ENCODE data around the gene EIF4G1. TPM values are rescaled to one million over a fixed set of nuclear protein-coding genes. Genes with fewer than 3 reads are reported as not detected.

EIF4G1 gene
- total RNA-seq, 4 donors from 2014 or later, result 474 to 863 (median 735) TPM

GRCh38 chr3:184372911-184373310, 58.5 kb downstream of the EIF4G1 start:
- TF ChIP-seq POLR2A (IDR thresholded peaks at IDR 0.05), result no peak
- TF ChIP-seq, protein P1, sequence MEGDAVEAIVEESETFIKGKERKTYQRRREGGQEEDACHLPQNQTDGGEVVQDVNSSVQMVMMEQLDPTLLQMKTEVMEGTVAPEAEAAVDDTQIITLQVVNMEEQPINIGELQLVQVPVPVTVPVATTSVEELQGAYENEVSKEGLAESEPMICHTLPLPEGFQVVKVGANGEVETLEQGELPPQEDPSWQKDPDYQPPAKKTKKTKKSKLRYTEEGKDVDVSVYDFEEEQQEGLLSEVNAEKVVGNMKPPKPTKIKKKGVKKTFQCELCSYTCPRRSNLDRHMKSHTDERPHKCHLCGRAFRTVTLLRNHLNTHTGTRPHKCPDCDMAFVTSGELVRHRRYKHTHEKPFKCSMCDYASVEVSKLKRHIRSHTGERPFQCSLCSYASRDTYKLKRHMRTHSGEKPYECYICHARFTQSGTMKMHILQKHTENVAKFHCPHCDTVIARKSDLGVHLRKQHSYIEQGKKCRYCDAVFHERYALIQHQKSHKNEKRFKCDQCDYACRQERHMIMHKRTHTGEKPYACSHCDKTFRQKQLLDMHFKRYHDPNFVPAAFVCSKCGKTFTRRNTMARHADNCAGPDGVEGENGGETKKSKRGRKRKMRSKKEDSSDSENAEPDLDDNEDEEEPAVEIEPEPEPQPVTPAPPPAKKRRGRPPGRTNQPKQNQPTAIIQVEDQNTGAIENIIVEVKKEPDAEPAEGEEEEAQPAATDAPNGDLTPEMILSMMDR (IDR thresholded peaks at IDR 0.05 in 4 of 5, conservative IDR thresholded peaks at IDR 0.05 in 1 of 5), result no peak
- Histone ChIP-seq H3K4me1 (peaks cover 10 to 17% of the 10 kb centered on the region in 2 donors), H3K36me3 (peaks cover 0 to 14% of the 10 kb centered on the region in 2 donors), H3K4me3 (no peak overlapping the region), H3K9me3 (no peaks in the 10 kb centered on the region), H3K27me3 (no peaks in the 10 kb centered on the region), H3K27ac (no peak overlapping the region)
- DNase-seq, result no peak
- in situ Hi-C loops (cut with MboI; ENCODE audit: low sequenced_read_pairs in 4 of 4), result loop anchor here (5.0 to 25.0 kb wide), 7 partner anchors 139 to 439 kb away; partner anchors contain the start of gene VPS8 (in 1 of the 4)
- intact Hi-C loops (cut with DNase I; ENCODE audit: low total_unique reads), result no loop called here
- no peak for ATAC-seq

DNA sequence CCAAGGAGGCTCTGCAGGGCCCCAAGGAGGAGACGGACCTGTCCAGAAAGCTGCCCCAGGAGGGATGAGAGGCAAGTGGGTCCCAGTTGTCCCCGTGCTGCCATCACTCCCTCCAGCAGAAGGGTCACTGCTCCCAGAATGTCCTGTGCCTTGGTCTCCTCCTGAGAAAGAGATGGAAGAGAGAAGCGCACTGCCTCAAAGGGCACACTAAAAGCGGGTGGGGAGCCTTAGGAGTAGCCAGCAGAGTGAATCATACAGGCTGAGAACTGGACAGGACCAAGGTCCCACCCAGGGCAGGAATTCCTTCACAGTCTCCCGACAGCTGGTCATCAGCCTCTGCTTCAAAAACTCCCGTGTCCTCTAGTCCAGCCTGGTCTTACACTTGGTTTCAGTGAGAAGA, 59.0 kb downstream of the EIF4G1 start:
- no peak for ATAC-seq
- H3K4me1 ChIP-seq, result peaks cover 15 to 19% of the 10 kb centered on the region in 2 donors
- DNase-seq, result peak in 1 of 2 donors; percentile 34
- H3K27me3 ChIP-seq, result no peaks in the 10 kb centered on the region
- intact Hi-C loops (cut with DNase I; ENCODE audit: low total_unique reads), result no loop called here
- in situ Hi-C loops (cut with MboI; ENCODE audit: low sequenced_read_pairs in 4 of 4), result loop anchor here (5.0 to 25.0 kb wide), 7 partner anchors 139 to 439 kb away; partner anchors contain the start of gene VPS8 (in 1 of the 4)
- no peak for TF ChIP-seq POLR2A (IDR thresholded peaks at IDR 0.05)
- TF ChIP-seq, protein P1 (IDR thresholded peaks at IDR 0.05 in 4 of 5, conservative IDR thresholded peaks at IDR 0.05 in 1 of 5), result no peak
- H3K9me3 ChIP-seq, result no peaks in the 10 kb centered on the region
- no peak overlapping the region for H3K4me3 ChIP-seq
- no peak overlapping the region for H3K27ac ChIP-seq
- peaks cover 0 to 9% of the 10 kb centered on the region in 2 donors for H3K36me3 ChIP-seq

DNA sequence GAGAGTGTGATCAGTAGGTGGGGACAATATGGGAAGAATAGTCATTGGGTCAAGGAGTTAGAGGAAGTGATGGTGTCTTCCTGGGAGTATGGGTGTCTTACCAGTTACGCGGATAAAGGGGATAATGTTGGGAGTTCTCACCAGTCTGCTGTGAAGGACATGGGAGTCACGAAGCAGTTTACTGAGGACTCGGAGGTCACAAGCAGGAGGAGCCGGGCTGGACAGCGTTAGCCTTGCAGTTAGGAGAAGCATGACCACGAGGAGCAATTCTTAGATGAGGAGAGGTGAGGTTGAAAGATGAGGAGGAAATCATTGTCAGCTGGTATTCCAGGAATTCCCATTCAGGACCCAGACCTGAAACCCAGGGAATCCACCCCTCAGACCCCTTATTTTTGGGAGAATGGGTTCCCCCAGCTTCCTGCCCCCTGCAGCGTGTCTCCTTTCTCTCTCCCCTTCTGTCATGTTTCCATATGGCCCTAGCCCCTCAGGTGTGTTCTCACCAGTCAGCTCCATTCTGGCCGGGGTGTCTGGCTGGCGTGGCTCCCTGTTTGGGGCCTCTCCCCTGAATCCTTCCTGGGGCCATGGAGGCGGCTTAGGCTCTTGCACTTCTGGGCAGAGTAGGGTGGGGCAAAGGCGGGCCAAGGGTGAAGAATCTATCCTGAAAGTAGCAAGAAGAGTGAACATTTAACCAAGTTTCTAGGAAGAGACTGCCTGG, 61.5 kb downstream of the EIF4G1 start:
- ATAC-seq (no peak), DNase-seq (no peak)
- H3K9me3 ChIP-seq, result no peaks in the 10 kb centered on the region
- no peaks in the 10 kb centered on the region for H3K36me3 ChIP-seq
- H3K27ac ChIP-seq, result no peak overlapping the region
- TF ChIP-seq, protein P1 (IDR thresholded peaks at IDR 0.05 in 4 of 5, conservative IDR thresholded peaks at IDR 0.05 in 1 of 5), result no peak
- no peak for TF ChIP-seq POLR2A (IDR thresholded peaks at IDR 0.05)
- H3K4me3 ChIP-seq, result no peak overlapping the region
- in situ Hi-C loops (cut with MboI; ENCODE audit: low sequenced_read_pairs in 4 of 4) (loop anchor here in 3 of 4 donors (10.0 kb wide), 2 partner anchors 139 to 169 kb away; no protein-coding TSS in a partner anchor), intact Hi-C loops (cut with DNase I; ENCODE audit: low total_unique reads) (no loop called here)
- H3K4me1 ChIP-seq, result peaks cover 16 to 20% of the 10 kb centered on the region in 2 donors
- H3K27me3 ChIP-seq, result peaks cover 0 to 4% (median 3%) of the 10 kb centered on the region in 3 donors

DNA sequence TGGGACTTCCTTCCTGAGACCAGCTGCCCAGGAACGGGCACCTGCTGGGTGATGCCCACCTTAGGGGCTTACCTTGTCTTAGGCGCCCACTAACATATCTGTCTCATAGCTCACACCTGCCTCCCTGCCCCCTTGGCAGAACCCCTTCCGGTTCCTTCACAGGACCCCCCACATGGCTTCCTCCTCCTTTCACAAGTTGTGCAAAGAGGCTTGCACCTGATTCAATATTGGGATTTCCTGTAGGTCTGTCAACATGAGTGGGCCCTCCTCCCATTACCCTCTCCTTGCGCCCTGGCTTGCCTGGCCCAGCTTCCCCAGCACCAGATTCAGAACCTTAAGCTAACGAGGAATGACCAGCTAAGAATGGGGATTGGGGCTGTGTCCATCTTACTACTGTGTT, 63.0 kb downstream of the EIF4G1 start:
- TF ChIP-seq POLR2A (IDR thresholded peaks at IDR 0.05), result no peak
- TF ChIP-seq, protein P1 (IDR thresholded peaks at IDR 0.05 in 4 of 5, conservative IDR thresholded peaks at IDR 0.05 in 1 of 5), result no peak
- DNase-seq (no peak), ATAC-seq (no peak)
- peaks cover 19 to 23% of the 10 kb centered on the region in 2 donors for H3K4me1 ChIP-seq
- intact Hi-C loops (cut with DNase I; ENCODE audit: low total_unique reads), result no loop called here
- no peaks in the 10 kb centered on the region for H3K9me3 ChIP-seq
- in situ Hi-C loops (cut with MboI; ENCODE audit: low sequenced_read_pairs in 4 of 4), result loop anchor here in 3 of 4 donors (10.0 kb wide), 2 partner anchors 137 to 167 kb away; no protein-coding TSS in a partner anchor
- peak overlapping the region in 1 of 4 donors; percentile 32 for H3K4me3 ChIP-seq
- peak overlapping the region; percentile 78 to 85 (median 83) for H3K27ac ChIP-seq
- H3K27me3 ChIP-seq, result peaks cover 4 to 15% (median 5%) of the 10 kb centered on the region in 3 donors
- no peaks in the 10 kb centered on the region for H3K36me3 ChIP-seq

All from gastrocnemius medialis (tissue), 4 donors.